ENCODE results near the gene TNFSF11.
"Not testable (repeated sequence)": the region's sequence is repeated elsewhere in the genome, so short reads cannot be mapped to it uniquely, and the experiment has no call there.

The TNFSF11 gene

GRCh38 chr13:42560320-42560719 lies 13.6 kb upstream of the TNFSF11 start:
- DNase-seq (ENCODE audit: low read depth) = not testable (repeated sequence)

GRCh38 chr13:42561752-42562467 lies 12.0 kb upstream of the TNFSF11 start:
- DNase-seq (ENCODE audit: low read depth) = no peak

GRCh38 chr13:42567906-42568305 lies 6.0 kb upstream of the TNFSF11 start:
- DNase-seq (ENCODE audit: low read depth) = no peak

- no peak for DNase-seq (ENCODE audit: low read depth)
Observed at GRCh38 chr13:42569576-42570344, 4.2 kb upstream of the TNFSF11 start.

GRCh38 chr13:42571895-42572294 lies 2.1 kb upstream of the TNFSF11 start:
- DNase-seq (ENCODE audit: low read depth) = no peak

GRCh38 chr13:42574435-42575311 lies 721 bp downstream of the TNFSF11 start:
- peak; percentile 42 for DNase-seq (ENCODE audit: low read depth)

GRCh38 chr13:42575938-42576337 lies 2.0 kb downstream of the TNFSF11 start:
- DNase-seq (ENCODE audit: low read depth) = no peak

- DNase-seq (ENCODE audit: low read depth) = no peak
Observed at GRCh38 chr13:42577538-42577937, 3.6 kb downstream of the TNFSF11 start.

GRCh38 chr13:42580644-42581043 lies 6.7 kb downstream of the TNFSF11 start:
- no peak for DNase-seq (ENCODE audit: low read depth)

- no peak for DNase-seq (ENCODE audit: low read depth)
Observed at GRCh38 chr13:42581427-42581826, 7.5 kb downstream of the TNFSF11 start.

- no peak for DNase-seq (ENCODE audit: low read depth)
Observed at GRCh38 chr13:42591602-42592001, 17.6 kb downstream of the TNFSF11 start.

GRCh38 chr13:42592915-42593900 lies 19.3 kb downstream of the TNFSF11 start:
- no peak for DNase-seq (ENCODE audit: low read depth)

- DNase-seq (ENCODE audit: low read depth) = peak; percentile 9
Observed at GRCh38 chr13:42594481-42595252, 20.7 kb downstream of the TNFSF11 start.

- DNase-seq (ENCODE audit: low read depth) = no peak
Observed at GRCh38 chr13:42595253-42595571, 21.3 kb downstream of the TNFSF11 start.

- no peak for DNase-seq (ENCODE audit: low read depth)
Observed at GRCh38 chr13:42597505-42597904, 23.6 kb downstream of the TNFSF11 start.

- DNase-seq (ENCODE audit: low read depth) = no peak
Observed at GRCh38 chr13:42600943-42601342, 27.0 kb downstream of the TNFSF11 start.

- DNase-seq (ENCODE audit: low read depth) = no peak
Observed at GRCh38 chr13:42602906-42603305, 29.0 kb downstream of the TNFSF11 start.

GRCh38 chr13:42603571-42603970 lies 29.6 kb downstream of the TNFSF11 start:
- DNase-seq (ENCODE audit: low read depth) = no peak

- DNase-seq (ENCODE audit: low read depth) = no peak
Observed at GRCh38 chr13:42607546-42607945, 33.6 kb downstream of the TNFSF11 start.

- DNase-seq (ENCODE audit: low read depth) = no peak
Observed at GRCh38 chr13:42610649-42611048, 36.7 kb downstream of the TNFSF11 start.
